Activated CD8-positive, alpha-beta memory T cell treated with anti-CD3 and anti-CD28 coated beads, Interleukin-2, amount 10 ng/mL, durations not matched to agents 7 days and 5 days (primary cell): ENCODE results near the gene RHOB. TPM values are rescaled to one million over a fixed set of nuclear protein-coding genes. Genes with fewer than 3 reads are reported as not detected.
"Not testable (repeated sequence)": the region's sequence is repeated elsewhere in the genome, so short reads cannot be mapped to it uniquely, and the experiment has no call there.

Experiments used
- ATAC-seq: fragments of 150-1000 bp; cut with Tn5 transposase; one replicate; pipeline ENCODE4 v1.10.0; 2021; ENCODE audit warnings: moderate library complexity
- CTCF ChIA-PET: fragments of 350-600 bp; sonication (Branson Sonifier 250); formaldehyde crosslinking; loops from one replicate; lab custom pipeline; 2021; ENCODE audit warnings: antibody characterized with exemption; lab: Charles Lee
- DNase-seq: peaks from one replicate; pipeline ENCODE4 v3.0.0-alpha.2; 2020
- H3K27ac Mint-ChIP-seq: one replicate; pipeline ENCODE4 v1.8.0; 2021; ENCODE audit warnings: mild to moderate bottlenecking, mixed read lengths
- H3K27me3 Mint-ChIP-seq: one replicate; pipeline ENCODE4 v1.8.0; 2021; ENCODE audit warnings: mixed read lengths
- H3K36me3 Mint-ChIP-seq: one replicate; pipeline ENCODE4 v1.8.0; 2021; ENCODE audit warnings: mild to moderate bottlenecking, mixed read lengths
- H3K4me1 Mint-ChIP-seq: one replicate; pipeline ENCODE4 v1.8.0; 2021; ENCODE audit warnings: mixed read lengths
- H3K4me3 Mint-ChIP-seq: one replicate; pipeline ENCODE4 v1.8.0; 2021; ENCODE audit warnings: mild to moderate bottlenecking, moderate library complexity, mixed read lengths
- H3K9me3 Mint-ChIP-seq: one replicate; pipeline ENCODE4 v1.8.0; 2022; ENCODE audit warnings: low read depth, mixed read lengths
- total RNA-seq, 2 experiments: library from RNA; stranded (reverse); gene quantifications; one replicate each; pipeline ENCODE4 v1.2.3, GENCODE V29; 2021

Gene RHOB
- total RNA-seq, 2 experiments from 2014 or later, result 9.1 to 36.4 TPM

DNA sequence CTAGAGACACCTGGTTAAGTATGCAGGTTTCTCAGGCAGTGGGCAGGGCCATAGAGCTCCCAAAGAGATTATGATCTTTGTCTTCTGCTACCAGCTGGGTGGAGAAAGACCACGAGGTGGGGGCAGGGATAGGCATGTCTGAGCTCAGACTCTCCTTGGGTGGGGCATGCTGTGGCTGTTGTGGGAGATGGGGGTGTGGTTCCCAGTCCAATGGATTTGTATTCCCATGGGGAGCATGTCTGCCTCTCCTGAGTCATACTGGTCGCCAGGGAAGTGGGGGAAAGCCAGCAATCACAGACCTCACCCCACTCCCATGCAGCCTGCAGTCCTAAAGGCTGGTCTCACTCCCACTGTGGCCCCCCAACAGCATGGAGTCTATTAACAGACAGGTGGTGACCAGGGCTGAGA lies 31.4 kb upstream of the RHOB start:
- DNase-seq (no peak), ATAC-seq (no peak)
- H3K9me3 Mint-ChIP-seq, result no peaks in the 10 kb centered on the region
- no peak overlapping the region for H3K27ac Mint-ChIP-seq
- H3K4me3 Mint-ChIP-seq, result no peak overlapping the region
- H3K27me3 Mint-ChIP-seq, result peaks cover 39% of the 10 kb centered on the region
- H3K36me3 Mint-ChIP-seq, result no peaks in the 10 kb centered on the region
- CTCF ChIA-PET, result interaction anchor here (2.1 to 3.4 kb wide), 2 partner anchors 227 to 235 kb away, joined by 5 to 9 read pairs; partner anchors contain the start of gene HS1BP3
- no peaks in the 10 kb centered on the region for H3K4me1 Mint-ChIP-seq

DNA sequence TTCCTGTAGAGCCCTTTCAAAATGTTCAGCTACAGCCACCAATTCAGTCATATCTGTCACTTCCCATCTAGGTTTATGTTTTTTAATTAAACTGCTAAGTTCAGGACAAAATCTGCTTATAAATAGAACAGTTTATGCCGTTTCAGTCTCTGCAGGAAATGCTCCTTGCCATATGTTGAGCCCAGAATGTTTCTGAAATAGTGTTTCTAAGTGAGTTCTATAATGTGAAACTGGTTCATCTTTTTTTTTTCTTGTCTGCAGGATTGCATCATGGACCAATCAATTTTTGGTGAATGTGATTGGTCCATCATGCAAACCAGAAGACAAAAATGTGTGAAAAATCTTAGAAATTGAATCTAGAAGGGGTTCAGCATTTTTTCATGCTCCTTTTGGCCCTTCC lies 30.2 kb upstream of the RHOB start:
- Mint-ChIP-seq H3K9me3 (no peaks in the 10 kb centered on the region), H3K27ac (no peak overlapping the region), H3K36me3 (no peaks in the 10 kb centered on the region), H3K4me1 (no peaks in the 10 kb centered on the region), H3K4me3 (no peak overlapping the region), H3K27me3 (peaks cover 39% of the 10 kb centered on the region)
- ATAC-seq, result no peak
- DNase-seq, result no peak
- CTCF ChIA-PET, result interaction anchor here (2.1 to 3.4 kb wide), 2 partner anchors 226 to 234 kb away, joined by 5 to 9 read pairs; partner anchors contain the start of gene HS1BP3

DNA sequence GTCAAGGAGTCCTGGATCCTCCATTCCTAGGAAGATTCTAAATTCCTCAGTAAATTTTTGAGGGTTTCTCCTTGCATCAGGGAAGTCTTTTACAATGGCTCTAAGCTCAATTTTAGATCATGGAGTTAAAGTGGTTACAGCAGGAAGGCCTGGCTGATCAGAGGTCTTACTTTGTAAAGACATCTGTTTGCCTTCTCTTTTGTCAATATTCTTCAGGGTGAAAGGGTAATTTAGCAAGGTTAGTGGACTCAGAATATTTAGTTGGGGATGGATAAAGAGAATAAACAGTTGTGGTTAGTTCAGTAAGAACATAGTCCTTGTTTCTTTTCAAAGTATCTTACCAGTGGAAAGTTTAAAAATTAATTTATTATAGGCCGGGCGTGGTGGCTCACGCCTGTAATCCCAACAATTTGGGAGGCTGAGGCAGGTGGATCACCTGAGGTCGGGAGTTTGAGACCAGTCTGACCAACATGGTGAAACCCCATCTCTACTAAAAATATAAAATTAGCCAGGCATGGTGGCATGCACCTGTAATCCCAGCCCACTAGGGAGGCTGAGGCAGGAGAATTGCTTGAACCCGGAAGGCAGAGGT lies 29.5 kb upstream of the RHOB start:
- not testable (repeated sequence) for H3K27ac Mint-ChIP-seq, H3K4me3 Mint-ChIP-seq, H3K4me1 Mint-ChIP-seq, ATAC-seq, H3K9me3 Mint-ChIP-seq, H3K36me3 Mint-ChIP-seq, DNase-seq
- CTCF ChIA-PET, result interaction anchor here (2.1 kb wide), 1 partner anchor 225 kb away, joined by 5 read pairs; no protein-coding TSS in a partner anchor
- peaks cover 39% of the 10 kb centered on the region for H3K27me3 Mint-ChIP-seq

DNA sequence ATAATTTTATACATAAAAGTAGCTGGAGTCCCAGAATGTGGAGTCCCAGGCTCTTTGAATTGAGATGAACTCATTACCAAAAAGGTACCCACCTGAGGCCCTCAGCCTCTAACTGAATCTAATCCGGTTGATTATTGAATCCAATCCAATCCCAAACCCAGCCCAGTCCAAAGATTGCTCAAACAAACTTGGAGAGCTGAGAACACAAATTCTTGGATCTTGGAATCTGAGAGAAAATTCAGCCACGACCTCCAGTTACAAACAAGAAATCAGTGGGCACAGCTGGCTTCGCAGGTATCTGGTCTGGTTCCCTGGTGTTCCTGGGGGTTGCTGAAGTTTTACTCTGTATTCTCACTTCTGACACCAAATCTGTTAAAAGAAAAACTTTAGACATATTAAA lies 28.4 kb upstream of the RHOB start:
- DNase-seq (no peak), ATAC-seq (no peak)
- Mint-ChIP-seq H3K36me3 (no peaks in the 10 kb centered on the region), H3K4me1 (peaks cover 3% of the 10 kb centered on the region), H3K27ac (no peak overlapping the region), H3K27me3 (peaks cover 33% of the 10 kb centered on the region), H3K4me3 (no peak overlapping the region), H3K9me3 (no peaks in the 10 kb centered on the region)
- CTCF ChIA-PET, result interaction anchor here (0.8 to 1.3 kb wide), 2 partner anchors 93 to 224 kb away, joined by 3 to 5 read pairs; no protein-coding TSS in a partner anchor

DNA sequence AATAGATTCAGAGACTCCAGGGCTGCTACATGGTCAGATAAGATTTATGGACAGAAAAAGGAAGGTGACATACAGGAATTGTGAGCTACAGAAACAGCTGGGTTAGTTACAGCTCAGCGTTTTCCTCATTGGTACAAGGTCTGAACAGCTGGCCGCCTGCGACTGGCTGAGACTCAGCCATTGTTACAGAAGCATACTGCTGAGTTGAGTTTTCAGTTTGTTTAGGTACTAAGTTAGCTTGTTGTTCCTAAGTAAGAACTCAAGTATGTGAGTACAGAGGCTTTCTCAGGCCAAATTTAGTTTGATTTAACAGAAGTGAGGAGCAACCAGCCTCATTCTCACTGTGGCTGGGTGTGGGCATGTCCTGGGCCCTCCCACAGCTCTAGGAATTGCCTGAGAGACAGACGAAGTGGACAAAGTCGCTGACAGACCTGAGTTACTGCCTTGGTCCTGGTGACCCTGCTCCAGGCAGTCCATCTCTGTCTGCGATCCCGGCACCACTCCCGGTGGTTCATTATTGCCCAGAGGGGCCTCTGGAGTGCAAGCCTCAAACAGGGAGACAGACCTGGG lies 27.8 kb upstream of the RHOB start:
- DNase-seq (no peak), ATAC-seq (no peak)
- H3K9me3 Mint-ChIP-seq, result no peaks in the 10 kb centered on the region
- H3K27ac Mint-ChIP-seq, result no peak overlapping the region
- CTCF ChIA-PET, result interaction anchor here (0.8 to 1.3 kb wide), 3 partner anchors 94 to 230 kb away, joined by 3 to 5 read pairs (median 3); no protein-coding TSS in a partner anchor
- peaks cover 30% of the 10 kb centered on the region for H3K27me3 Mint-ChIP-seq
- H3K36me3 Mint-ChIP-seq, result no peaks in the 10 kb centered on the region
- no peak overlapping the region for H3K4me3 Mint-ChIP-seq
- peaks cover 8% of the 10 kb centered on the region for H3K4me1 Mint-ChIP-seq

DNA sequence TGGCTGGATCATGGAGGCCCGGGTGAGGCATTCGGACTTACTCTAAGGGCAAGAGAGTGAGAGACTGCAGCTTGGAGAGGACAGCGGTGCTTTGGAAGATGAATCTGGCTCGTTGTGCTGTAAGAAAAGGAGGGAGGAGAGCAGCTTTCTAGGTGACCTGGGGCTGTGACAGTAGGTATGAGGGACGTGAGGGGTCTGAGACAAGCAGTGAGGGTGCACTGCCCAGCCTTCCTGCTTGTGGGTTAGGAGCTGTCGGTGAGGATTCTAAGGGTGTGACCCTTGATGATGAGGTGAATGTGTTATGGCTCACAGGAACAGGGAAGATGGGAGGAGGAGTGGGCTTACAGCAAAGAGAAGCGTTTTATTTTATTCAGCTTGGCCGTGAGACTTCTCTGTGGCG lies 27.1 kb upstream of the RHOB start:
- H3K4me1 Mint-ChIP-seq, result peaks cover 15% of the 10 kb centered on the region
- H3K36me3 Mint-ChIP-seq, result no peaks in the 10 kb centered on the region
- CTCF ChIA-PET, result interaction anchor here (0.9 to 1.1 kb wide), 2 partner anchors 9 to 230 kb away, joined by 3 to 8 read pairs; no protein-coding TSS in a partner anchor
- peaks cover 26% of the 10 kb centered on the region for H3K27me3 Mint-ChIP-seq
- H3K27ac Mint-ChIP-seq, result no peak overlapping the region
- ATAC-seq, result no peak
- H3K9me3 Mint-ChIP-seq, result no peaks in the 10 kb centered on the region
- no peak for DNase-seq
- H3K4me3 Mint-ChIP-seq, result no peak overlapping the region

DNA sequence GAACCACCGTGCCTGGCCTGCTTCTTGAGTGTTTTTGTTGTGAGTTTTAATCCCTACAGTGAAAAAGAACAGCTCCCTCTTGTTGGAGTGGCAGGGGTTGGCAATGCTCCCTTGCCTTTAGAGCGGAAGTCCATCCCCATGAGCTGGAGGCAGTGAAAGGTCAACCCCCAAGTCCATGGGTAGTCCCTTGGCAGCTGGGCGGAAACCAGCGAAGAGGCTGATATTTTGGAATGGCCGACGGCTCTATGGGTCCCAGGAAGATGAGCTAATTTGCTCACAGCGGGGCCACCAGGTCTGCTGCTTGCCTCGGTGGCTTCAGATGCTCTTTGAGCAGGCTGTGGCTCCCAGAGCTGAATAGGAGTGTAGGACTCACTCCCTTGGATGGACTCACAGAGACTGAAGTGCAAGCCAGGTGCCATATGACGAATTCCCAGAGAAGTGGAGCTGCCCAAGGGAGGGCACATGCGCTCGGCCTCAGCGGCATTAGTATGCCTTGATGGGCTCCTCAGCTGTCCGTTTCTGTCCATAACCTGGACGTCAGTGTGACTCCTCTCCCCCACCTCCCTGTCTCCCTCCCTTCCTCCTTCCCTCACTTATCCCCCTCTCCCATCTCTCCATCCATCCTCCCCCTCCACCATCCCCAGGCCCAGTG lies 25.4 kb upstream of the RHOB start:
- Mint-ChIP-seq H3K9me3 (no peaks in the 10 kb centered on the region), H3K27ac (no peak overlapping the region), H3K36me3 (no peaks in the 10 kb centered on the region), H3K27me3 (peaks cover 19% of the 10 kb centered on the region), H3K4me3 (no peak overlapping the region), H3K4me1 (peaks cover 25% of the 10 kb centered on the region)
- ATAC-seq (no peak), DNase-seq (peak; percentile 23)
- CTCF ChIA-PET, result interaction anchor here (2.0 to 4.5 kb wide), 4 partner anchors 10 to 230 kb away, joined by 6 to 43 read pairs (median 11); partner anchors contain the start of gene HS1BP3

DNA sequence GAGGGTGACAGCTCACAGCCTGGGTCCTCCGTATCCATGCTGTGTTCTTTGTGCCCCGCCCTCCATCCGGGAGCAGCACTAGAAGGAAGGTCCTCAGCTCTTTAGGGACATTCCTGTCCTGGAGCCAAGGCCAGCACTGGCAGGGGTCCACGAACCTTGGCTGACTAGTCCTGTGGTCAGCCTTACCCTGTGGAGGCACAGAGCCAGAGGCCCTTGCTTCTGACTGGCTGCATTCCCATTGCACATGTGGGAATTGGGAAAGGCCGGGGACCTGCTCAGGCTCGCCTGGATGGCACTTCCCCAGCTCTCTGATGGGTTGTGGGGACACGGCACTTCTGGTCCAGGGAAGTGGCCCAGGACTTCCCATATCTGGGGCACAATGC lies 24.9 kb upstream of the RHOB start:
- Mint-ChIP-seq H3K27ac (no peak overlapping the region), H3K9me3 (no peaks in the 10 kb centered on the region), H3K4me1 (peaks cover 25% of the 10 kb centered on the region), H3K27me3 (peaks cover 14% of the 10 kb centered on the region), H3K36me3 (no peaks in the 10 kb centered on the region), H3K4me3 (no peak overlapping the region)
- ATAC-seq (no peak), DNase-seq (peak; percentile 30)
- CTCF ChIA-PET, result interaction anchor here (0.9 to 4.5 kb wide), 8 partner anchors 10 to 281 kb away, joined by 3 to 43 read pairs (median 6); partner anchors contain the start of genes HS1BP3 and RHOB

DNA sequence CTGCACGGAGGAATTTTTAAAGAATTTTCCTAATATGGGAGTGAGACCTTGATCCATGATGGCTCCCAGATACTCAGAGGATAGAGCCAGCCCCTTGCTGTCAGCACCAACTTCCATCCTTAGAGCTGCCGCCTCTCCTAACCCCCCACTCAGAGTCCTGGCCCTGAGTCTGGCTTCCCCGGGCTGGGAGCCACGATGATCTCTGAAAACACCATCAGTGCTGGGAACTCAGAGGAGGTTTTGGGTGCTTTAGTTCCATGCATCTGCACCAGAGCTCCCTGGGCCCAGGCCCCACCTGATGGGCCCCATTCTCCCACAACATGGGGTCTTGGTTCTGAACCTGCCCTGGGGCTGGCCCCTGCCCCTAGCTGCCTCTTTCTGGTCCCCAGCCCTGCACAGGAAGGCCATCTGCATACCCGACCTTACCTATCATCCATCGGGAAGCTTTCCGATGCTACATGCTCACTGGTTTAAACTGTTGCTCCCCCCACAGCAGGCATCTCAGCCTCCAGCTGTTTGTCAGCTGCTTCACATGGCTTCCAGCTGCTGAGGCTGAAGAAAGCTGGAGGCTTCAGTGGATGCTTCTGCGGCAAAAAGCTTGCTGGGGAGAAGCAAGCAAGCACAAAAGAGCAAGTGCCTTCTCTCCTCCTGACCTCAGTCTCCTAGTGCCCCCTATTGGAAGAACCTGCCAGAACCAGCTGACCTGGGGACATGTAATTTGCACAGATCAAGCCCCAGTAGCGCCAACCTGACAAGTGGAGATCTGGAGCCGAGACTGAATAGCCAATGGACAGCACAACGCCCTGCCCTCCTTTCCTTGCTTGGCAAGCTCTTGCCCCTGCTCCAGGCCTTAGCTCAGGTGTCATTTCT lies 24.2 kb upstream of the RHOB start:
- Mint-ChIP-seq H3K4me1 (peaks cover 25% of the 10 kb centered on the region), H3K9me3 (no peaks in the 10 kb centered on the region), H3K27me3 (peaks cover 10% of the 10 kb centered on the region), H3K4me3 (no peak overlapping the region), H3K27ac (no peak overlapping the region), H3K36me3 (no peaks in the 10 kb centered on the region)
- DNase-seq, result peak; percentile 53
- ATAC-seq, result no peak
- CTCF ChIA-PET, result interaction anchor here (0.8 to 4.5 kb wide), 15 partner anchors 11 to 407 kb away, joined by 3 to 43 read pairs (median 5); partner anchors contain the start of genes HS1BP3 and RHOB

DNA sequence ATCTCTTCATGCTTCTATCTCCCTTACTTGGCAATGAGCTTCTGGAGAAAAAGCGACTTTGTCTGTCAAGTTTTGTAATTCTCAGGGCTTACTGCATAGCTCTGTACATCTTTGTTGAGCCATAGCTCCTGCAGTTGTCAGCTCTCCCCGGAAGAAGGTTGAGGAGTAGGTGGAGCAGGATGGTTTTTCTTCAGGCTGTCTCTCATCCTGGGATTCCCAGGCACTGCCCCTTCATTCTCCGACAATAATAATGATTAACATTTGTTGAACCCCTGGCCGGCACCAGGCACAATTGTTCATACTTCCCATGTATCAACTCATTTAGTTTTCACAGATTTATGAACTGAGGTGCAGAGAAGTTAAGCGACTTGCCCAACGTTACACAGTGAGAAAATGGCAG lies 23.5 kb upstream of the RHOB start:
- CTCF ChIA-PET, result interaction anchor here (0.7 to 4.5 kb wide), 15 partner anchors 12 to 408 kb away, joined by 3 to 43 read pairs (median 5); partner anchors contain the start of genes HS1BP3 and RHOB
- Mint-ChIP-seq H3K4me3 (no peak overlapping the region), H3K36me3 (no peaks in the 10 kb centered on the region), H3K9me3 (no peaks in the 10 kb centered on the region), H3K27me3 (peaks cover 6% of the 10 kb centered on the region), H3K27ac (no peak overlapping the region), H3K4me1 (peaks cover 25% of the 10 kb centered on the region)
- DNase-seq (peak; percentile 9), ATAC-seq (no peak)

DNA sequence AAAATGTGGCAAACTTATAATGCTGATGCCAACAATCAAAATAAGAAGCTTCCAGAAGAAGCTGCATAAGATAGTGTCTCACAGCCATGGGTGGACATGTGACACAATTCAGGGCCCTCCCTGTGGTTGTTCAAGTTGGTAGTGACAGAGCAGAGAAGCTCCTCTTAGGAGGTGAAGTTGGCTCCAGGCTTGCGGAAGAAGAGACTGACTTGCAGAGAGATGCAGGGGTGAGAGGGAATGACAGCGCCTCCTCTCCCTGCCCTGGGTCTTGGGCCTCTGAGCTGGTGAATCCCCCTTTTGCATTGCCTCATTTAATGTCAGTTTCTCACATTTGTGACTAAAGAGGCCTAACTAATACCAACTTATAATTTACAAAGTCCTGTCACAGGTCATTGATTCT lies 23.0 kb upstream of the RHOB start:
- Mint-ChIP-seq H3K36me3 (no peaks in the 10 kb centered on the region), H3K4me1 (peaks cover 25% of the 10 kb centered on the region), H3K27me3 (peaks cover 6% of the 10 kb centered on the region), H3K4me3 (no peak overlapping the region), H3K9me3 (no peaks in the 10 kb centered on the region), H3K27ac (no peak overlapping the region)
- DNase-seq, result peak; percentile 39
- no peak for ATAC-seq
- CTCF ChIA-PET, result interaction anchor here (0.7 to 4.5 kb wide), 16 partner anchors 12 to 408 kb away, joined by 3 to 43 read pairs (median 6); partner anchors contain the start of genes HS1BP3 and RHOB
